IPS-11a (cell line): ENCODE results near the gene PLB1.

Experiments used
- H3K4me3 ChIP-seq: one replicate; pipeline ENCODE4 v1.5.1; 2013; ENCODE audit warnings: low read depth, low read length, control low read depth

PLB1 gene

GRCh38 chr2:28621172-28622100 lies 125.6 kb downstream of the PLB1 start:
- H3K4me3 ChIP-seq: no peak overlapping the region

DNA sequence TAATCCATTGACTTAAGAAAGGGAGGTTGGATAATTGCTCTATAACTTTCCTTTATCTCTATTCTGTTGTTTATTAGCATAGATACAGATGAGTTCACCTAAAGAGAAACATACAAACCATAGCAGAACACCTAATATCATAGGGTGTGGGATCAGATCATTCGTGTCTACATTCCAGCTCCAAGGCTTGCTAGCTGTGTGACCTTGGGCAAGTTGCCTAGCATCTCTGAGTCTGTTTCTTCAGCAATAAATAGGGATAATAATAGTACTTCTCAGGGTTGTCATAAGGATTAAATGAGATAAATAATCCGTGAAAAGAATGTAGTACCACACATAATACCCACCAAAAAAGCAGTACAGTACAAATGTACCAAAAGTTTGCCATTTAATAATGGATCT lies 126.2 kb downstream of the PLB1 start:
- H3K4me3 ChIP-seq: no peak overlapping the region

DNA sequence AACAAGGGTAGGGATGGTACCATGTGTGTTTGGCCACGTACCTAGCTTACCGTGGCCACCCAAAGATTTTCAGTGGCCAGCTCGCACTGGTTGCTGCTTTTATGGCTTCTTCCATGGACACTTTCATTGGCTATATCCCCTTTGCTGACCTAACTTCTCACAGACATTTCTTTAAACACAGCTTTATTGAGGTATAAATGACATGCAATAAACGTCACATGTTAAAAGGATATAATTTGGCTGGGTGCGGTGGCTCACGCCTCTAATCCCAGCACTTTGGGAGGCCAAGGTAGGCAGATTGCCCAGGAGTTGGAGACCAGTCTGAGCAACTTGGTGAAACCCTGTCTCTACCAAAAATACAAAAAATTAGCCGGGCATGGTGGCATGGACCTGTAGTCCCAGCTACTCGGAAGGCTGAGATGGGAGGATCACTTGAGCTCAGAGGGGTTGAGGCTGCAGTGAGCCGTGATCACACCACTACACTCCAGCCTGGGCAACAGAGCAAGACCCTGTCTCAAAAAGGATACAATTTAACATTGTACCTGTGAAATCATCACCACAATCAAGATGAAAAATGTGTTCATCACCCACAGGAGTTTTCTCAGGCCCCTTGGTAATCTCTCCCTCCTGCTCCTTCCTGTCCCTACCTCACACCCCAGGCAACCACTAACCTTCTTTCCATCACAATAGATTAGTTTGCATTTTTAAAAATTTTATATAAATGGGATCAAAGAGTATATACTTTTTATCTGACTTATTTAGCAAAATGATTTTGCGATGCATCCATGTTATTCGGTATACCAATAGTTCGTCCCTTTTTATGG lies 127.9 kb downstream of the PLB1 start:
- no peak overlapping the region for H3K4me3 ChIP-seq

- H3K4me3 ChIP-seq: no peak overlapping the region
These were observed 128.6 kb downstream of the PLB1 start for GRCh38 chr2:28624436-28624792.

GRCh38 chr2:28624793-28625701 lies 129.2 kb downstream of the PLB1 start:
- no peak overlapping the region for H3K4me3 ChIP-seq

- no peak overlapping the region for H3K4me3 ChIP-seq
These were observed 130.5 kb downstream of the PLB1 start for GRCh38 chr2:28626376-28626775.

- no peak overlapping the region for H3K4me3 ChIP-seq
These were observed 131.1 kb downstream of the PLB1 start for GRCh38 chr2:28626891-28627421.

DNA sequence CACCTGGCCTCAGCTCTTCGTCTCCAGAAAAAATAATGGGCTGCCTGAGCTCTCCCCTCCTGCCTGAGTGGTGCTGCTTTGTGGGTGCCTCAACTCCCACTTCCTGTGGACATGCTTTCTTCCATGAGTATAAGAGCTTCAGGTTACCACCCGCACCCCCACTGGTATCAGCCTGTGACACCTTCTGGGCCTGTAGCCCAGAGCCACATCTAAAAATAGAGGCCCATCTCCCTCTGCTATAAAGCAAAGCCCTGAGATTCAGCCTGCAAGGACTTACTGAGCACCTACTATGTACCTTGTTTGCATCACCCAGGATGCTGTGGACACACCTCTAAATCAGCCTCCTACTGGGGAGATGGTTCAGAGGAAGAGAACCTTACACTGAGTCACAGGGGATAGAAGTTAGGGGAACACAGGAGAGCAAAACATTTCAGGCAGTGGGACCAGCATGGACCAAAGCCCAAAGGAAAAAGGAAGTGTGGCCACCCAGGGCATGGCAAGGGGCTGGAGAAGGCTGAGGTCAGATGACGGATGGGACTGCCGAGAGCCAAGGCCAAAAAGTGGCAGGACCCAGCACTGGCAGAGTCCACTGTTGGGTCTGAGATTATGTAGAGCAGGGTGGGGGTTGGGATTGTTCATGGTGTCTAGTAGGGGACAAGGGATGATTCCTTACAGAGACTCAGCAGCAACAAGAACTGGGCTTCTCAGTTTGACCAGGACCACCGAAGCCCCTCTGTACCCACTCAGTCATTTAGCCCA lies 132.0 kb downstream of the PLB1 start:
- H3K4me3 ChIP-seq: no peak overlapping the region

DNA sequence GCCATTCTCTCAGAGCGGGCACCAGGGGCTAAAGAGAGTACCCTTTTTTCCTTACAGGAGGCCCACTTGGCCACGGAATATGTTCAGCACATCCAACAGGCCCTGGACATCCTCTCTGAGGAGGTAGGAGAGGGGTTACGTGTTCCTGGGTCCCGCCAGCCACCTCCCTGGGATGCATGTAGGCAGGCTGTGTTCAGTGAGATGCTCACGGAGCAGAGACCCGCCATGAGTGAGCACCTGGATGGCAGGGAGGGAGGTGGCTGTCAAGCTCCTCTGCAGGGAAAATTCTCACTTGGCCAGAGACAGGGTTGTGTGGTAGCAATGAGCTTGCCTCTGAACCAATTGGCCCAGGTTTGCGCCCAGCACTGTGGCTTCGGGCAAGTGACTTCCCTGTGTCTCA lies 132.6 kb downstream of the PLB1 start:
- no peak overlapping the region for H3K4me3 ChIP-seq

- H3K4me3 ChIP-seq: no peak overlapping the region
These were observed 133.1 kb downstream of the PLB1 start for GRCh38 chr2:28628987-28629386.

DNA sequence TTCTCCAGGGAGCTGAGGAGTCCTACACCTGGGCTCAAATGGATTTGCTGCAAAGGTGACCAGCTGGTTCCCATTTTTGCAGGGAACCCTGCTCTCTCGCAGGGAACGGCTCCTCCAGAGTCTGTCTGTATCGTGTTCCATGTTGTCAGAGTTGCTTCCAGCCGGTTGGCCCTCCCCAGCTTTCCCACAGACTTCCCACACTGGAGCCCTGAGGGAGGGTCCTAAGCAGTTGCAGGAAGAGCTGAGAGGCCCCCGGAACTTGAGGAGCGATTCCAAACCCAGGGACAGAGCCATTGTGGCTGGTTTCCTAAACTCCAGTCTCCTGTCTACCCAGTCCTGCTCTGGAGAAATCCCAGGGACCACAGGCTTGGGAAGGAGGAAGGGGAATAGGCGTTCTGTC lies 134.1 kb downstream of the PLB1 start:
- H3K4me3 ChIP-seq: no peak overlapping the region

- H3K4me3 ChIP-seq: no peak overlapping the region
These were observed 134.5 kb downstream of the PLB1 start for GRCh38 chr2:28630341-28630740.

- no peak overlapping the region for H3K4me3 ChIP-seq
These were observed 135.8 kb downstream of the PLB1 start for GRCh38 chr2:28631514-28632206.

DNA sequence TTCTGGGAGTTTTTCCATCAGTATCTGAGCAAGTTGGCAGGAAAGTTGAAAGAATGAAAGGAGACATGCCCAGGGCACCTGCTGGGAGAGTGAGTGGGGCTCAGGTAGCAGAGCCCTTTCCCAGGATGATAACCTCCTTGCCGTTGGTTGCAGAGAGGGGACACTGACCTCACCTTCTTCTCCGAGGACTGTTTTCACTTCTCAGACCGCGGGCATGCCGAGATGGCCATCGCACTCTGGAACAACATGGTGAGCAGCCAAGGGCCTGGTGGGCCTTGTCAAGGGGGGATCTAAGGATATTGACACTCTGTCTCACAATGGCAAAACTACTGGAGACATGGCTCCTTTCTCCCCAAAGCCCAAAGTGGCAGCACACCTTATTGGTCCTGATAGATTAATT lies 136.9 kb downstream of the PLB1 start:
- no peak overlapping the region for H3K4me3 ChIP-seq

DNA sequence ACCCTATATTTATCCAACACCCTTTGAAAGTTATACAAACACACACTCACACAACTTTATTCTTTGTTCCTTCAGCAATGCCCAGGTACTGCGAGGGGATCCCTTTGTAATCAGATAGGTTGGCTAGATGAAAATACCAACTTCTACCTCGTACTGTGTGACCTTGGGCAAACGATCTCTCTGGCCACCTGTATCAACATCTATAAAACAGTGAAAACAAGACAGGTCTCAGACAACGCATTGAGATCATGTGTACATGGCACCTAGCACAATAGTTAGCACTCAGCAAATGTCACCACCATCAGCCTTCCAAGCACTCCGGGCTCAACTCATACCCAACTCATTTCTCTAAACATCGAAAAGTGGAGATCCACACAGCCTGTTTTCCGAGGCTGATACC lies 137.3 kb downstream of the PLB1 start:
- no peak overlapping the region for H3K4me3 ChIP-seq

- no peak overlapping the region for H3K4me3 ChIP-seq
These were observed 137.9 kb downstream of the PLB1 start for GRCh38 chr2:28633746-28634145.

DNA sequence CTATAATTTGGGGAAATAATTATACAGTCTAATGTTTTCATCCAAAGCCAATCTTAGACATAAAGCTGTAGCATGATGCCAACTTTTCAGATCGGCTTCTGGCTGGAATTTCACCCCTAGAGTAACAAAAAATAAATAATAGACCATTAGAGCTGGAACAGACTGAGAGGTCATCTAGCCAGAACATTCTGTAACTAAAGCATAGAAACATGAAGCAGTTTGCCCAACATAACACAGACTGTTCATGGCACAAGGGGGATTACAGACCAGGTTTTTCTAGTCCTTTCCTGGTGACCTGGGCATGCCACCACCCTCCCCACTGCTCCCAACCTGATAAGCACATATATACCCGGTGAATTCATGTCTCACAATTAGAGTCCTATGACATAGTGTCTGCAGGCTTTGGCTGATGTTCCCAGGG lies 139.3 kb downstream of the PLB1 start:
- no peak overlapping the region for H3K4me3 ChIP-seq

GRCh38 chr2:28636491-28636890 lies 140.6 kb downstream of the PLB1 start:
- H3K4me3 ChIP-seq: no peak overlapping the region
